C4-2B (cell line): Measurements from ENCODE around the gene PRKCA.
A peak's percentile ranks its signal among the peaks of the same experiment; 100 is the strongest.

ENCODE experiments used
- H3K27ac ChIP-seq: fragments of 450-650 bp; 2 replicates; pipeline ENCODE4 v1.5.1; 2017
- ZFX ChIP-seq: fragments of 450-650 bp; IDR thresholded peaks from 2 replicates; pipeline ENCODE4 v1.6.1; 2017
- TF ChIP-seq, protein P1 (sequence below): fragments of 450-650 bp; conservative IDR thresholded peaks from 2 replicates; pipeline ENCODE4 v1.5.1; 2017; ENCODE audit warnings: mild to moderate bottlenecking

Gene PRKCA

DNA sequence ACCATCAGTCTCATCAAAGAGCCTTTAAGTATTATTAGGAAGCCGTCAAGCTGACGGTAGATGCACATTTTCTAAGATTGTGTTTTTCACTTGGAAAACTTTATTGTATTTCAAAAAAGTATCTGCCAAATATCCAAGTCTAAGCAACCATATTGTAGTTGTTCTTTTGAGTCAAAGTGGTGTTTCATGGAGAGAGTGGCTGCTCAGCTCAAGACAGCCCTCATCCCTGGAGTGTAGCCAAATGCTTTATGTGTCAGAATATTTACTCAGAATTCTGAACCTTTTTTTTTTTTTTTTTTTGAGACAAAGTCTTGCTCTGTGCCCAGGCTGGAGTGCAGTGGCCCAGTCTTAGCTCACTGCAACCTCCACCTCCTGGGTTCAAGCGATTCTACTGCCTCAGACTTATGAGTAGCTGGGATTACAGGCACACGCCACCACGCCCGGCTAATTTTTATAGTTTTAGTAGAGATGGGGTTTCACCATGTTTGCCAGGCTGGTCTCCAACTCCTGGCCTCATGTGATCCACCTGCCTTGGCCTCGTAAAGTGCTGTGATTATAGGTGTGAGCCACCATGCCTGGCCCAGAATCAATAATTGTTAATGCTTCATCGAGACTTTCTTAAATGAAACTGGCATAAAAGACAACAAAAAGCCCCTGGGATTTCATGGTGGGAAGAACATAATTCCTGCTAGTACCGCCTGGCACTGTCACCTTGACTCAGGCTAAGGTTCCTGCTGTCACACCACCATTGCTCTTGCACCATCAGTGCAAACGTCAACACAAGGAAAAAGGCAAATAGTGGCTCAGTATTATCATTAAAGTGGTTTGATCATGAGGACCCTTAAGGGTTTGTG lies 45.5 kb downstream of the PRKCA start:
- TF ChIP-seq ZFX: no peak
- TF ChIP-seq, protein P1, sequence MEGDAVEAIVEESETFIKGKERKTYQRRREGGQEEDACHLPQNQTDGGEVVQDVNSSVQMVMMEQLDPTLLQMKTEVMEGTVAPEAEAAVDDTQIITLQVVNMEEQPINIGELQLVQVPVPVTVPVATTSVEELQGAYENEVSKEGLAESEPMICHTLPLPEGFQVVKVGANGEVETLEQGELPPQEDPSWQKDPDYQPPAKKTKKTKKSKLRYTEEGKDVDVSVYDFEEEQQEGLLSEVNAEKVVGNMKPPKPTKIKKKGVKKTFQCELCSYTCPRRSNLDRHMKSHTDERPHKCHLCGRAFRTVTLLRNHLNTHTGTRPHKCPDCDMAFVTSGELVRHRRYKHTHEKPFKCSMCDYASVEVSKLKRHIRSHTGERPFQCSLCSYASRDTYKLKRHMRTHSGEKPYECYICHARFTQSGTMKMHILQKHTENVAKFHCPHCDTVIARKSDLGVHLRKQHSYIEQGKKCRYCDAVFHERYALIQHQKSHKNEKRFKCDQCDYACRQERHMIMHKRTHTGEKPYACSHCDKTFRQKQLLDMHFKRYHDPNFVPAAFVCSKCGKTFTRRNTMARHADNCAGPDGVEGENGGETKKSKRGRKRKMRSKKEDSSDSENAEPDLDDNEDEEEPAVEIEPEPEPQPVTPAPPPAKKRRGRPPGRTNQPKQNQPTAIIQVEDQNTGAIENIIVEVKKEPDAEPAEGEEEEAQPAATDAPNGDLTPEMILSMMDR: no peak
- H3K27ac ChIP-seq: peak overlapping the region; percentile 9

DNA sequence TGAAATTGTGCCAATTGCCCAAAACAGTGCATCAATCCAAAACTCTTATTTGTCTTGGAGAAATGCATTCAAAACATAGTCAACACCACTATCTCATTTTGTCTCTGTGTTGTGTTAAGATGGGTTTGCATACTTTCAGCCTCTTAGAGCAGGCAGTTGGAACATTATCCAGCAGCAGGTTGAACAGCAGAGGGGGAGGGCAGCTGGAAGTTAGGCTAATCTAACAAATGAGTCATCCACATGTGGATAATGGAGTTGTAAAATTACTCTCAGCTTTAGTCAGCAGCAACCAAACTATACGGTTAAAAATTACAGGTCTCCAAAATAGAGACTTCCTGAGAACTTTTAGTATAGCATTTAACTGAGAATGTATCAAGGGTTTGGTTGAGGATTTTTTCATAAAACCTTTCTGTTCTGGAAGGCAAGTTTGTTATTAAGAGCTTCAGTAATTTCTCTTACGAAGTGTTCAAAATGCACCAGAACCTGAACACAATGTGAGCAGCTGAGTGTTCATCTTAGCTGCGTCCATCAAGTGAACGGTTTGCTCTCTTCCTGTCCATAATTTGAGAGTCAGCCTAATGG lies 46.3 kb downstream of the PRKCA start:
- no peak overlapping the region; the same call in 1 of the 2 replicates for H3K27ac ChIP-seq
- TF ChIP-seq, protein P1: no peak
- no peak for TF ChIP-seq ZFX

DNA sequence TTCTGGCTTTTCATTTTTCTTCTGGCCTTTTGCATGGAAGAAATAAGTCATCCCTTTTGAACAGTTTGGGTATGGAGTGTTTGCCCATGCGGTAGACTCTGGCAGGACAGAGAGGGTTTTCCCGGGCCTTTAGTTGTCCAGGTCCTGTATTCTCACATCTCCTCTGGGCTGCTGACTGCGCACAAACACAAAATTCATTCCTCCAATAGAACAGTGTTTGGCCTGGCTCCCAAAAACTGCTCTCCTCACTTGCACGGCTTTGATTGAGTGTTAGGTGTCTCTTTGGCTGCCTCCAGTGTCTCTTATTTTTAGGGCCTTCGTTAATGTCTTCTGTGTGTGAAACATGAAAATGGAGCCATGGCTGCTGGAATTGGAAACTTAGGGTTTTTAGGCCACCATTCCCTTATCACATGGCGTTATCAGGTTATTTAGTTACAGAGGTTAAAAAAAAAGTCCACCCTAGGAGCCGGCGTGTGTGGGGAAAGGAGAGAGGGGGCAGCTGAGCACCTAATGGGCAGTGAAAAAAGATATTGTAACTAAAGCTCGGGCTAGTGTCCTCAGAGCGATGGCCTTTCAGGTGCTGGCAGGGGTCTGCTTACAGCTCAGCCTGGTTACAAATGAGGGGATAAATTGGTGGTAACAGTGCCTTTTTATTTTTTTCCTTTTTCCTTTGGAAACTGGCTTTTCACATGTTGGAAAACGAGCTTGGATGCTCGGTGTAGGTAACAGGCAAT lies 47.3 kb downstream of the PRKCA start:
- H3K27ac ChIP-seq: no peak overlapping the region
- TF ChIP-seq ZFX: no peak
- TF ChIP-seq, protein P1: no peak

DNA sequence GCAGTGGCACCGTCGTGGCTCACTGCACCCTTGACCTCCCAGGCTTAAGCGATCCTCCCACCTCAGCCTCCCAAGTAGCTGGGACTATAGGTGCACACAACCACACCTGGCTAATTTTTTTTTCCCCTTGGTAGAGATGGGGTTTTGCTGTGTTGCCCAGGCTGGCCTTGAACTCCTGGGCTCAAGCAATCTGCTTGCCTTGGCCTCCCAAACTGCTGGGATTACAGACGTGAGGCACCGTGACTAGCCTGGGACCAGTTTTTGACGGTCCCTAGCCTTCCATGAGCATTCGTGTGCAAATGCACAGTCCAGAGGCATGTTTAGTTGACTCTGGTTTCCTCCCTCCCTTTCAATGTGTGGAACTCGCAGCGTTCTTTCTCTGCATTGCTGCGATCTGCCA lies 48.2 kb downstream of the PRKCA start:
- H3K27ac ChIP-seq: 0 out of 2 replicates have a peak overlapping the region, but pooled peaks have one; percentile 1

GRCh38 chr17:66351033-66351432 lies 48.6 kb downstream of the PRKCA start:
- no peak for TF ChIP-seq ZFX
- TF ChIP-seq, protein P1: no peak
- H3K27ac ChIP-seq: 0 out of 2 replicates have a peak overlapping the region, but pooled peaks have one; percentile 1

DNA sequence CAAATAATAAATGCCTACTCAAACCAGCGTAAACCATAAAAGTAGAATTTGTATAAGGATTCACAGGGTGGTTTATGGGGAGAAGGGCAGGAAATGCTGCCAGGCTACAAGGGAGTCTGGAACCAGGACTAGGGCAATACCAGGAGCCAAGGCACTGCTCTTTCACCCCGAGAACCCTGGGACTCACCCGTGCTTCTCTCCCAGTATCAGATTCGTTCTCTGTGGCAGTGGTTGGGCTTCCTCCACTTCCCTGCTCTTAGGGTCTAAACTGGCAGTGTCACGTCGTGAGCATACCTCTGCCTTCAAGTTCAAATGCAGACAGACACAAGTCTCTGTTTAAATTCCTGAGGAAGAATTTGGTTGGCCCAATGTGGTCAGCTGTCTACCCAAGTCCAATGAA lies 49.3 kb downstream of the PRKCA start:
- no peak overlapping the region for H3K27ac ChIP-seq
- TF ChIP-seq, protein P1: no peak
- TF ChIP-seq ZFX: no peak

DNA sequence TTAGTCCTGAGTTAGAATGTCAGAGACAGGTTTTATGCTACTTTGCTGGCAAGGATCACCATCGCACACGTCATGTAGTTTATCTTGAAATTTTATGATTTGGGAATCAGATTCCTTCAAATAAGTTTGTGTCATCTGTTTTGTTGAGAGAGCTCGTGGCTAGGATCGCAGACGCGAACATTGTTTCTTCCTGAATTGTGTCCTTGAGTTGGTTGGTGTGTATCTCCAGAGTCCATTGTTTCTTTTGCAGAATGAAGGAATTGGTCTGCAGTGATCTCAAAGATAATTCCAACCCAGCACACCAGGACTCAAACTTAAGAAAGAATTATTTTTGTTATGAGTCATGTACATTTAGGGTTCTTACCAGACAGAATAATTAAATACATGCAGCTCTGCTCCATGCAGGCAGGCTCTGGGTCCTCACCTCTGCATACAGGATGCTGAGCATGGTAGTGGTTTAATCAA lies 51.6 kb downstream of the PRKCA start:
- TF ChIP-seq, protein P1: no peak
- H3K27ac ChIP-seq: no peak overlapping the region
